GM12878 (cell line): ENCODE measurements around the gene KRTAP5-2. TPM values are rescaled to one million over a fixed set of nuclear protein-coding genes. Genes with fewer than 3 reads are reported as not detected.
A peak's percentile ranks its signal among the peaks of the same experiment; 100 is the strongest.
"Not testable (repeated sequence)": the region's sequence is repeated elsewhere in the genome, so short reads cannot be mapped to it uniquely, and the experiment has no call there.

ENCODE experiments used
- ATAC-seq: fragments of 200-7000 bp; cut with Tn5 transposase; 3 replicates; pipeline ENCODE4 v1.9.1; 2020; ENCODE audit warnings: mild to moderate bottlenecking, moderate library complexity
- BruUV-seq: library from RNA; stranded (reverse); fragments of 400-500 nt; replicated peaks from 2 replicates; lab custom pipeline; 2021; lab: Mats Ljungman, UMichigan
- CTCF ChIA-PET: fragments of 300-600 bp; sonication (Branson Sonifier 250); formaldehyde crosslinking; extraction: SDS; loops from one replicate; lab custom pipeline; 2021; ENCODE audit warnings: inconsistent platforms; lab: Yijun Ruan, JAX
- POLR2A ChIA-PET: fragments of 350-600 bp; formaldehyde crosslinking; extraction: SDS; loops from one replicate; lab custom pipeline; 2021; ENCODE audit warnings: inconsistent platforms; lab: Charles Lee
- RAD21 ChIA-PET: fragments of 300-600 bp; sonication (Branson Sonifier 250); formaldehyde crosslinking; loops from one replicate; lab custom pipeline; 2023; ENCODE audit warnings: antibody characterized with exemption; ENCODE audit not compliant: unreplicated experiment; lab: Charles Lee
- SMC1A ChIA-PET: fragments of 300-600 bp; sonication (Branson Sonifier 250); formaldehyde crosslinking; loops from one replicate; lab custom pipeline; 2023; ENCODE audit not compliant: unreplicated experiment, uncharacterized antibody; lab: Charles Lee
- DNase-seq: peaks from one replicate; pipeline ENCODE4 v3.0.0-alpha.2; 2011; ENCODE audit warnings: low read depth, low spot score
- FAIRE-seq: peaks from 3 replicates; lab custom pipeline; 2011; peaks lifted over from hg19 to GRCh38; lab: Jason Lieb, UNC
- H2AFZ ChIP-seq: 2 replicates; pipeline ENCODE4 v1.6.0; 2011; ENCODE audit warnings: low read depth, low read length, control low read depth; ENCODE audit not compliant: control insufficient read depth
- H3K27ac ChIP-seq: 2 replicates; pipeline ENCODE4 v1.5.1; 2011; ENCODE audit warnings: control low read depth; ENCODE audit not compliant: control insufficient read depth, insufficient read depth
- H3K27me3 ChIP-seq, 2 experiments: replicated peaks in 1 of 2; 2 replicates each; pipeline versions ENCODE4 v1.6.0 to v1.6.1; 2011; ENCODE audit warnings: low read length in 1 of 2; ENCODE audit not compliant: control insufficient read depth in 2 of 2, insufficient read depth in 2 of 2
- H3K36me3 ChIP-seq, 2 experiments: 2 replicates each; pipeline ENCODE4 v1.5.1; 2011; ENCODE audit warnings: low read length in 1 of 2; ENCODE audit not compliant: control insufficient read depth in 2 of 2, insufficient read depth in 2 of 2
- H3K4me1 ChIP-seq: 2 replicates; pipeline ENCODE4 v1.6.1; 2011; ENCODE audit warnings: mild to moderate bottlenecking, low read length, moderate library complexity, mixed read lengths; ENCODE audit not compliant: control insufficient read depth, insufficient read depth
- H3K4me2 ChIP-seq: 2 replicates; pipeline ENCODE4 v1.6.0; 2011; ENCODE audit warnings: control low read depth; ENCODE audit not compliant: control insufficient read depth, insufficient read depth
- H3K4me3 ChIP-seq: fragments of 200-600 bp; sonication (generic); 2 replicates; pipeline ENCODE4 v1.5.1; 2016
- H3K79me2 ChIP-seq: 2 replicates; pipeline ENCODE4 v1.6.0; 2011; ENCODE audit warnings: low read length; ENCODE audit not compliant: control insufficient read depth, insufficient read depth
- H3K9ac ChIP-seq: 2 replicates; pipeline ENCODE4 v1.8.0; 2011; ENCODE audit warnings: low read length, control low read depth, mixed read lengths; ENCODE audit not compliant: control insufficient read depth, insufficient read depth
- H3K9me3 ChIP-seq: replicated peaks from 3 replicates; pipeline ENCODE4 v1.5.1; 2011; ENCODE audit warnings: mild to moderate bottlenecking, low read length; ENCODE audit not compliant: control insufficient read depth, insufficient read depth
- H4K20me1 ChIP-seq: 2 replicates; pipeline ENCODE4 v1.6.0; 2011; ENCODE audit not compliant: control insufficient read depth, insufficient read depth
- EGR1 ChIP-seq, 2 experiments: IDR thresholded peaks; 1 replicate in 1 of 2; 2 replicates in 1 of 2; pipeline ENCODE4 v1.6.1; 2011 to 2012; ENCODE audit warnings: low read depth in 2 of 2, low read length in 2 of 2, borderline replicate concordance in 1 of 2, mild to moderate bottlenecking in 1 of 2, moderate library complexity in 1 of 2
- ETV6 ChIP-seq, 2 experiments: fragments of 450-650 bp in 1 of 2; IDR thresholded peaks in 1 of 2; conservative IDR thresholded peaks in 1 of 2; 2 replicates each; pipeline ENCODE4 v1.6.1; 2014; ENCODE audit warnings: antibody characterized with exemption in 1 of 2, borderline replicate concordance in 1 of 2, low read depth in 1 of 2, mild to moderate bottlenecking in 1 of 2, moderate library complexity in 1 of 2
- HDGF ChIP-seq: fragments of 450-650 bp; IDR thresholded peaks from 2 replicates; pipeline ENCODE4 v1.6.1; 2016; ENCODE audit warnings: antibody characterized with exemption
- SKIL ChIP-seq: fragments of 450-650 bp; IDR thresholded peaks from 2 replicates; pipeline ENCODE4 v1.6.1; 2017; ENCODE audit warnings: mild to moderate bottlenecking, low read depth, inconsistent platforms; ENCODE audit not compliant: poor library complexity, severe bottlenecking
- SPI1 ChIP-seq: IDR thresholded peaks from 2 replicates; pipeline ENCODE4 v1.6.1; 2011; ENCODE audit warnings: low read depth, mild to moderate bottlenecking, low read length, moderate library complexity, borderline replicate concordance; ENCODE audit not compliant: insufficient read depth
- WGBS: methylation state at CpG from one replicate; pipeline ENCODE4 v1.1.6; 2016; ENCODE audit warnings: low lambda C conversion rate; ENCODE audit not compliant: insufficient replicate concordance, insufficient coverage; ENCODE audit errors: missing lambda C conversion rate; 5-methylcytosine and 5-hydroxymethylcytosine counted together
- in situ Hi-C: fragments of 300-500 bp; cut with MboI; formaldehyde crosslinking; loops from 9 replicates; pipeline ENCODE4 v1.14.3; 2018; ENCODE audit warnings: mixed read lengths
- intact Hi-C: fragments of 100-400 bp; cut with micrococcal nuclease; formaldehyde crosslinking; loops from one replicate; pipeline ENCODE4 v1.14.2; 2022; ENCODE audit not compliant: unreplicated experiment
- polyA plus RNA-seq, 11 experiments: library from polyadenylated mRNA; depleted of rRNA in 4 of 11; unstranded in 6 of 11; stranded (reverse) in 5 of 11; fragments of >200 nt; fragmentation: Nextera tagmentation in 4 of 11; fragmentation: Illumina TruSeq in 1 of 11; extraction: Ambion mirVana in 4 of 11; extraction: Trizol in 1 of 11; gene quantifications; 1 replicate in 1 of 11; 2 replicates in 10 of 11; pipeline versions ENCODE4 v1.2.1 to v1.2.3, GENCODE V29; 2011 to 2016; ENCODE audit warnings: inconsistent platforms in 2 of 11, missing spikeins in 2 of 11, low read depth in 1 of 11
- total RNA-seq, 4 experiments: library from RNA; depleted of rRNA in 3 of 4; stranded (reverse); fragments of >200 nt in 3 of 4; fragmentation: Illumina TruSeq in 1 of 4; extraction: Trizol in 1 of 4; gene quantifications; 2 replicates each; pipeline versions ENCODE4 v1.2.1 to v1.2.3, GENCODE V29; 2013 to 2021

KRTAP5-2 gene
- total and polyA plus RNA-seq, 10 of the 15 experiments (the other 5 are each of a cell fraction or from before 2014, with no cell fraction given) = not detected

GRCh38 chr11:1605923-1606322 is 7.8 kb upstream of the KRTAP5-2 start:
- H2AFZ ChIP-seq, H3K4me3 ChIP-seq, SMC1A ChIA-PET, H3K27ac ChIP-seq, H3K27me3 ChIP-seq, RAD21 ChIA-PET, H3K36me3 ChIP-seq, H3K79me2 ChIP-seq, BruUV-seq, intact Hi-C loops, H3K4me1 ChIP-seq, H3K9ac ChIP-seq, in situ Hi-C loops, POLR2A ChIA-PET, H3K9me3 ChIP-seq, H4K20me1 ChIP-seq: not testable (repeated sequence)
- H3K4me2 ChIP-seq = peak overlapping the region; percentile 19; the same call in 1 of the 2 replicates
- ATAC-seq (peak; percentile 100), DNase-seq (peak; percentile 30), FAIRE-seq (peak; percentile 96)
- CTCF ChIA-PET = interaction anchor here (1.5 kb wide), 1 partner anchor 11 kb away, joined by 4 read pairs; no protein-coding TSS in a partner anchor
- WGBS = 1% methylated on average over 13 of the region's 13 CpGs
- 0 out of 3 replicates have a peak, but pooled peaks of 1 of the 2 experiments have one; percentile 39 for TF ChIP-seq EGR1 (IDR thresholded peaks at IDR 0.05; ENCODE audit: borderline replicate concordance in 1 of 2, low read depth in 2 of 2, low read length in 2 of 2)
- peak in 1 of 2 experiments; percentile 86; a peak in 1 of 4 replicates for TF ChIP-seq ETV6 (conservative IDR thresholded peaks at IDR 0.05 in 1 of 2, IDR thresholded peaks at IDR 0.05 in 1 of 2; ENCODE audit: borderline replicate concordance in 1 of 2, low read depth in 1 of 2)
- 0 out of 2 replicates have a peak, but pooled peaks have one; percentile 24 for TF ChIP-seq HDGF
- peak; percentile 47; the same call in 1 of the 2 replicates for TF ChIP-seq SPI1
- peak; percentile 44 for TF ChIP-seq SKIL
